Adrenal gland (tissue), 12 donors: ENCODE measurements around the gene GDF7. TPM values are rescaled to one million over a fixed set of nuclear protein-coding genes. Genes with fewer than 3 reads are reported as not detected.

Source experiments
- DNase-seq, 7 donors: peaks; one replicate each; pipeline ENCODE4 v3.0.0-alpha.2; 2019 to 2020
- H3K27ac ChIP-seq, 5 donors: fragments of 200-600 bp; sonication (generic) in 4 of 5; 1 replicate in 3 of 5; 2 replicates in 2 of 5; pipeline versions ENCODE4 v1.5.1 to v1.8.0; 2016 to 2020; ENCODE audit warnings: mild to moderate bottlenecking in 1 of 5
- H3K27me3 ChIP-seq: fragments of 200-600 bp; 2 replicates; pipeline ENCODE4 v1.8.0; 2021
- H3K36me3 ChIP-seq, 2 donors: fragments of 200-600 bp; replicated peaks in 1 of 2; 1 replicate in 1 of 2; 2 replicates in 1 of 2; pipeline versions ENCODE4 v1.5.1 to v1.8.0; 2018 to 2022
- H3K4me1 ChIP-seq, 2 donors: fragments of 200-600 bp; replicated peaks in 1 of 2; 1 replicate in 1 of 2; 2 replicates in 1 of 2; pipeline versions ENCODE4 v1.5.1 to v1.8.0; 2018 to 2021
- H3K4me3 ChIP-seq, 4 donors: fragments of 200-600 bp; sonication (generic) in 3 of 4; one replicate each; pipeline ENCODE4 v1.5.1; 2016 to 2018
- H3K9me3 ChIP-seq, 3 donors: fragments of 200-600 bp; sonication (generic) in 1 of 3; replicated peaks in 1 of 3; 1 replicate in 2 of 3; 2 replicates in 1 of 3; pipeline versions ENCODE4 v1.5.1 to v1.8.0; 2016 to 2021
- CTCF ChIP-seq, 6 experiments: fragments of 450-650 bp in 4 of 6; fragments of 200-600 bp in 2 of 6; sonication (generic) in 1 of 6; IDR thresholded peaks; 1 replicate in 5 of 6; 2 replicates in 1 of 6; pipeline versions ENCODE4 v1.5.1 to v1.8.0; 2016 to 2021; ENCODE audit warnings: antibody characterized with exemption in 6 of 6, mild to moderate bottlenecking in 2 of 6, moderate library complexity in 1 of 6
- POLR2A ChIP-seq, 2 donors: fragments of 450-650 bp; IDR thresholded peaks; one replicate each; pipeline ENCODE4 v1.6.1; 2017; ENCODE audit warnings: antibody characterized with exemption in 2 of 2, mild to moderate bottlenecking in 2 of 2, moderate library complexity in 1 of 2
- WGBS, 4 donors: extraction: QIAGEN DNeasy Blood & Tissue Kit in 2 of 4; methylation state at CpG; one replicate each; pipeline versions ENCODE4 v1.1.5 to v1.1.7; 2013 to 2017; 5-methylcytosine and 5-hydroxymethylcytosine counted together
- intact Hi-C, 2 donors: fragments of 100-400 bp; cut with DNase I; formaldehyde crosslinking; loops; one replicate each; pipeline versions ENCODE4 v1.14.1 to v1.15.0; 2022 to 2023
- polyA plus RNA-seq, 3 donors: library from polyadenylated mRNA; stranded (reverse); fragments of 200-250 nt in 2 of 3; fragments of 350-450 nt in 1 of 3; fragmentation: Illumina TruSeq in 1 of 3; extraction: RNeasy Lipid Tissue Mini Kit (QIAGEN cat#74804) in 1 of 3; gene quantifications; one replicate each; pipeline ENCODE4 v1.2.3, GENCODE V29; 2013 to 2014
- total RNA-seq, 9 donors: library from RNA; depleted of rRNA in 4 of 9; stranded (reverse); fragments of >200 nt in 4 of 9; fragments of 120-200 nt in 1 of 9; fragmentation: NEBNext Ultra II Directional in 1 of 9; extraction: Animal tissue kit (Norgen Biotek cat#: 25700) in 1 of 9; gene quantifications; one replicate each; pipeline versions ENCODE4 v1.1.0 to v1.2.4, GENCODE V29; 2013 to 2023
- donor health status: healthy with polysubstance abuse.
- donor health status: Bipolar disorder and iron deficiency.
- donor health status: DM: yes; HTN: yes; CAD: no.
- donor health status: DM: no; HTN: no; CAD: no.
- donor health status: DM: no; HTN: no; CAD: no.
- donor health status: DM: yes; HTN: yes; CAD: no.

Gene GDF7
- total and polyA plus RNA-seq, 12 donors = 0.17 to 1.8 (median 0.46) TPM

GRCh38 chr2:20661421-20662307 is 5.3 kb upstream of the GDF7 start:
- Histone ChIP-seq H3K27me3 (peaks cover 43% of the 10 kb centered on the region), H3K4me3 (no peak overlapping the region), H3K9me3 (no peaks in the 10 kb centered on the region), H3K27ac (no peak overlapping the region), H3K4me1 (peaks cover 12 to 13% of the 10 kb centered on the region in 2 donors), H3K36me3 (no peaks in the 10 kb centered on the region)
- intact Hi-C loops = loop anchor here (2.0 to 5.0 kb wide), 3 partner anchors 301 to 456 kb away; no protein-coding TSS in a partner anchor
- WGBS, 4 donors = 24 to 37% (median 30%) methylated on average over 10 to 11 of the region's 11 CpGs
- peak; percentile 50 to 87 (median 65) for DNase-seq
- peak; percentile 90 to 98 (median 95) for TF ChIP-seq CTCF (IDR thresholded peaks at IDR 0.05)
- TF ChIP-seq POLR2A (IDR thresholded peaks at IDR 0.05) = no peak

GRCh38 chr2:20662308-20662937 is 4.5 kb upstream of the GDF7 start:
- Histone ChIP-seq H3K27ac (no peak overlapping the region), H3K27me3 (peaks cover 43% of the 10 kb centered on the region), H3K4me1 (peaks cover 13 to 15% of the 10 kb centered on the region in 2 donors), H3K4me3 (no peak overlapping the region), H3K9me3 (no peaks in the 10 kb centered on the region), H3K36me3 (no peaks in the 10 kb centered on the region)
- TF ChIP-seq CTCF (IDR thresholded peaks at IDR 0.05) (no peak), POLR2A (IDR thresholded peaks at IDR 0.05) (no peak)
- peak in 2 of 7 donors; percentile 5 to 10 for DNase-seq
- intact Hi-C loops = loop anchor here (2.0 to 5.0 kb wide), 3 partner anchors 300 to 455 kb away; no protein-coding TSS in a partner anchor
- 54 to 83% (median 67%) methylated on average over 5 of the region's 5 CpGs for WGBS, 4 donors

DNA sequence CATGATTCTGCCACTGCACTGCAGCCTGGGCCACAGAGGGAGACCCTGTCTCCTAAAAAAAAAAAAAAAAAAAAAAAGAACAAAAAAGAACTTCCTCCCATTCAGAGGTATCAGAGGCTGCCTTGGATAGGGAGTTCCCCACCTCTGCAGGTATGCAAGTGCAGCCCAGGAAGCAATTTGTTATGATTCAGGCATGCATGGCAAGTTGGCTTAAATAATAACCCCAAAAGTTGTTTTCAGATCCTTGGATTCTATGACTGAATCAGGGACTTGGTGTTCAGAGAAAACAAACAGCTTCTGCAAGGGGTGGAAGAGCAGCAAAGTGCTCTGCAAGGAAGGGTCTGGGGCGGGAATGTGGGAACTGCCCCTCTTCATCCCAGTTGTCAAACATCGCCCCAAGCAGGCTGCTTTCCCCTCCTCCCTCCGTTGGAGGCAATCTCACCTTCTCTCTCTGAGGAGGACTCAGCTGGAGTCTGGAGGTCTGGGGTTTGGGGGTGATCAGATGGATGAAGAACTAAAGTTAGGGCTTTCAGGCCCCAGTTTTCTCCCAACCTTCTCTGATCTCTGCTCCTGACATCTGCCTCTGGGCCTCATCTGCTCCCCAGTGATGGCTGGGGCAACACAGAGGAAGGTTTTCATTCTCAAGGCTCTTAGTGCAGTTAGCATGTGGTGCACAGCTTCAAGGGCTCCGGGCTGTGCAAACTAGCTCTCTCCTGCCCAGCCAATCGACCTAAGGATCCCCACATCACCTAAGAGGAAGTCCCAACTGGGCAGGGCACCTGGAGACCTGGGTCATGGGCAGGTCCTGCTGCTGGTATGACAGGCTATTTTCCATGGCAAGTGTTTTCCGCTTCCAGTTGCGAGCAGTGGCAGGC is 3.5 kb upstream of the GDF7 start:
- Histone ChIP-seq H3K36me3 (no peaks in the 10 kb centered on the region), H3K9me3 (no peaks in the 10 kb centered on the region), H3K4me3 (no peak overlapping the region), H3K27ac (no peak overlapping the region), H3K27me3 (peaks cover 51% of the 10 kb centered on the region), H3K4me1 (peaks cover 13 to 18% of the 10 kb centered on the region in 2 donors)
- WGBS, 4 donors = 54 to 69% (median 61%) methylated on average over 2 to 7 of the region's 7 CpGs
- no peak for TF ChIP-seq CTCF (IDR thresholded peaks at IDR 0.05)
- TF ChIP-seq POLR2A (IDR thresholded peaks at IDR 0.05) = no peak
- intact Hi-C loops = loop anchor here (2.0 to 5.0 kb wide), 3 partner anchors 299 to 454 kb away; no protein-coding TSS in a partner anchor
- peak in 1 of 7 donors; percentile 13 for DNase-seq
